Stimulated activated CD4-positive, alpha-beta T cell treated with anti-CD3 and anti-CD28 coated beads, Interleukin-1b, Interleukin-23, amount 100 ng/mL, for 24 hours (primary cell): Measurements from ENCODE around the gene IL6ST.
A peak's percentile ranks its signal among the peaks of the same experiment; 100 is the strongest.

ENCODE experiments used
- DNase-seq, 4 experiments: peaks; one replicate each; pipeline ENCODE4 v3.0.0-alpha.2; 2020; ENCODE audit warnings: low read depth in 4 of 4, low spot score in 1 of 4

IL6ST gene

GRCh38 chr5:55921617-55922016 is 73.1 kb downstream of the IL6ST start:
- no peak for DNase-seq

GRCh38 chr5:55920784-55921183 is 74.0 kb downstream of the IL6ST start:
- no peak for DNase-seq

GRCh38 chr5:55919625-55920024 is 75.1 kb downstream of the IL6ST start:
- no peak for DNase-seq

- no peak for DNase-seq
These were observed 76.4 kb downstream of the IL6ST start for GRCh38 chr5:55918087-55919035.

GRCh38 chr5:55917402-55918086 is 77.2 kb downstream of the IL6ST start:
- DNase-seq: no peak

- no peak for DNase-seq
These were observed 77.8 kb downstream of the IL6ST start for GRCh38 chr5:55916986-55917385.

GRCh38 chr5:55915783-55916182 is 79.0 kb downstream of the IL6ST start:
- DNase-seq: no peak

GRCh38 chr5:55914971-55915370 is 79.8 kb downstream of the IL6ST start:
- DNase-seq: no peak

GRCh38 chr5:55913466-55914413 is 81.0 kb downstream of the IL6ST start:
- no peak for DNase-seq

- DNase-seq: no peak
These were observed 82.7 kb downstream of the IL6ST start for GRCh38 chr5:55911784-55912653.

- DNase-seq: no peak
These were observed 86.0 kb downstream of the IL6ST start for GRCh38 chr5:55908804-55909203.

- DNase-seq: no peak
These were observed 86.8 kb downstream of the IL6ST start for GRCh38 chr5:55907927-55908326.

- DNase-seq: no peak
These were observed 89.5 kb downstream of the IL6ST start for GRCh38 chr5:55905251-55905650.

- no peak for DNase-seq
These were observed 90.6 kb downstream of the IL6ST start for GRCh38 chr5:55904152-55904551.

- peak in 3 of 4 experiments; percentile 11 to 70 (median 42) for DNase-seq
These were observed 91.6 kb downstream of the IL6ST start for GRCh38 chr5:55903121-55903701.

- no peak for DNase-seq
These were observed 92.1 kb downstream of the IL6ST start for GRCh38 chr5:55902696-55903095.

GRCh38 chr5:55900776-55901175 is 94.0 kb downstream of the IL6ST start:
- no peak for DNase-seq

- DNase-seq: no peak
These were observed 94.7 kb downstream of the IL6ST start for GRCh38 chr5:55900068-55900467.

- DNase-seq: no peak
These were observed 95.4 kb downstream of the IL6ST start for GRCh38 chr5:55899344-55899743.

GRCh38 chr5:55897905-55898304 is 96.9 kb downstream of the IL6ST start:
- no peak for DNase-seq
